NB4 (cell line): ENCODE results near the gene PDE12.
A peak's percentile ranks its signal among the peaks of the same experiment; 100 is the strongest.

Source experiments
- DNase-seq: peaks from one replicate; pipeline ENCODE4 v3.0.0; 2010; ENCODE audit warnings: low read depth
- H3K4me3 ChIP-seq: one replicate; pipeline ENCODE4 v1.5.1; 2011; ENCODE audit warnings: mild to moderate bottlenecking, low read depth, low read length, moderate library complexity
- MYC ChIP-seq: IDR thresholded peaks from 2 replicates; pipeline ENCODE4 v1.6.1; 2011; ENCODE audit warnings: low read depth, low read length
- POLR2A ChIP-seq: IDR thresholded peaks from 2 replicates; pipeline ENCODE4 v1.6.1; 2011; ENCODE audit warnings: mild to moderate bottlenecking; ENCODE audit not compliant: insufficient read length; ENCODE audit errors: extremely low read depth
- TF ChIP-seq, protein P1 (sequence below): IDR thresholded peaks from one replicate; pipeline ENCODE4 v1.5.1; 2012; ENCODE audit warnings: low read depth, low read length
- TF ChIP-seq, protein P2 (sequence below): IDR thresholded peaks from 2 replicates; pipeline ENCODE4 v1.6.1; 2011; ENCODE audit warnings: low read depth, low read length

The PDE12 gene

DNA sequence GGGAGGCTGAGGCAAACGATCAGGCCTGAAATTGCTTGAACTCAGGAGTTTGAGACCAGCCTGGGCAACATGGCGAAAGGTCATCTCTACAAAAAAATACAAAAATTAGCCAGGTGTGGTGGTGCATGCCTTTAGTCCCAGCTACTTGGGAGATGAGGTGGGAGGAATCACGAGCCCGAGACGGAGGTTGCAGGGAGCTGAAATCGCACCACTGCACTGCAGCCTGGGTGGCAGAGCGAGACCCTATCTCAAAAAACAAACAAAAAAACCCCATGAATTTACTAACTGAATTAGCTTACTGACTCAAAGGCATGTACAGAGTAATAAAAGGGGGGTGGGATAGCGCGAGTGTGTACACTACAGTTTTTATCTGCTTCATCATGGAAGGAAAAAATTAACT, 21.7 kb downstream of the PDE12 start:
- H3K4me3 ChIP-seq, result no peak overlapping the region
- TF ChIP-seq POLR2A, result no peak
- TF ChIP-seq, protein P1, sequence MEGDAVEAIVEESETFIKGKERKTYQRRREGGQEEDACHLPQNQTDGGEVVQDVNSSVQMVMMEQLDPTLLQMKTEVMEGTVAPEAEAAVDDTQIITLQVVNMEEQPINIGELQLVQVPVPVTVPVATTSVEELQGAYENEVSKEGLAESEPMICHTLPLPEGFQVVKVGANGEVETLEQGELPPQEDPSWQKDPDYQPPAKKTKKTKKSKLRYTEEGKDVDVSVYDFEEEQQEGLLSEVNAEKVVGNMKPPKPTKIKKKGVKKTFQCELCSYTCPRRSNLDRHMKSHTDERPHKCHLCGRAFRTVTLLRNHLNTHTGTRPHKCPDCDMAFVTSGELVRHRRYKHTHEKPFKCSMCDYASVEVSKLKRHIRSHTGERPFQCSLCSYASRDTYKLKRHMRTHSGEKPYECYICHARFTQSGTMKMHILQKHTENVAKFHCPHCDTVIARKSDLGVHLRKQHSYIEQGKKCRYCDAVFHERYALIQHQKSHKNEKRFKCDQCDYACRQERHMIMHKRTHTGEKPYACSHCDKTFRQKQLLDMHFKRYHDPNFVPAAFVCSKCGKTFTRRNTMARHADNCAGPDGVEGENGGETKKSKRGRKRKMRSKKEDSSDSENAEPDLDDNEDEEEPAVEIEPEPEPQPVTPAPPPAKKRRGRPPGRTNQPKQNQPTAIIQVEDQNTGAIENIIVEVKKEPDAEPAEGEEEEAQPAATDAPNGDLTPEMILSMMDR, result no peak
- TF ChIP-seq, protein P2, sequence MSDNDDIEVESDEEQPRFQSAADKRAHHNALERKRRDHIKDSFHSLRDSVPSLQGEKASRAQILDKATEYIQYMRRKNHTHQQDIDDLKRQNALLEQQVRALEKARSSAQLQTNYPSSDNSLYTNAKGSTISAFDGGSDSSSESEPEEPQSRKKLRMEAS, result no peak

GRCh38 chr3:57582474-57583168, 26.5 kb downstream of the PDE12 start:
- TF ChIP-seq, protein P1, result peak; percentile 37
- TF ChIP-seq POLR2A (no peak), MYC (no peak)
- TF ChIP-seq, protein P2, result no peak
- DNase-seq, result peak; percentile 58
- H3K4me3 ChIP-seq, result no peak overlapping the region

More for the DNA sequence above, 21.7 kb downstream of the PDE12 start:
- no peak for DNase-seq

- DNase-seq, result no peak
- TF ChIP-seq MYC, result no peak
- no peak for TF ChIP-seq POLR2A
- TF ChIP-seq, protein P2, result no peak
- TF ChIP-seq, protein P1, result no peak
Measured at GRCh38 chr3:57583544-57583943, 27.5 kb downstream of the PDE12 start.

DNA sequence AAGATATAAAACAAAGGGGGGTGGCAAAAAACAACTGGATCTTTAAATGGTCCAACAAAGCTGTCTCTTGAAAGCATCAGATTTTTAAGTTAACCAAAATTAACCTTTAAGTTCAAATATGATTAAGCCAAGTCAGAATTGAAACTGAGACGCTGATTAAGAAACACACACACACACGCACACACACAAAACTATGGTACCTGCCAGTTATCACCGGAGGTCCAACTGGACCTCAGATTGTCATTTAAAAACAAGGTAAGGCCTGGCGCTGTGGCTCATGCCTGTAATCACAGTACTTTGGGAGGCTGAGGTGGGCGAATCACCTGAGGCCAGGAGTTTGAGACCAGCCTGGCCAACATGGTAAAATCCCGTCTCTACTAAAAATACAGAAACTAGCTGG, 30.7 kb downstream of the PDE12 start:
- TF ChIP-seq, protein P2, result no peak
- TF ChIP-seq, protein P1, result no peak
- TF ChIP-seq POLR2A, result no peak
- TF ChIP-seq MYC, result no peak
- DNase-seq, result no peak
- no peak overlapping the region for H3K4me3 ChIP-seq

More at GRCh38 chr3:57583544-57583943, 27.5 kb downstream of the PDE12 start:
- no peak overlapping the region for H3K4me3 ChIP-seq

DNA sequence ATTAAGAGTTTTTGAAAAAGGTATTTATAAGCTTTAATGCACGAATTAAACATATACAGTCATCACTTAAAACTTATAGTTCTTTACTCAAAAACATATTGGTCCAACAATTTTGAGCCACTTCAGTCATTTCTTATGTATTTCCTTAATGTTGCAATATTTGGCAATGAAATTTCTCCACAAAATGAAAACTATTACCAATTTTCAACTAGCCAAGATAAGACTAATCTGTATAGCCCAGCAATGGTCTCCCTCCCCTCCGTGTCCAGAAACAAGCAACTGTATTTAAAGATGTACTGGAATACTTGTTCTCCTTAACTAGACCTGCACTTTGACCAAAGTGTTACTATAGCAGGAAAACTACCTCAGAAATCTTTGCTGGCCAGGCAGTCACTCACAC, 31.8 kb downstream of the PDE12 start:
- H3K4me3 ChIP-seq, result no peak overlapping the region
- TF ChIP-seq, protein P1, result no peak
- DNase-seq, result no peak

GRCh38 chr3:57592306-57592705, 36.2 kb downstream of the PDE12 start:
- H3K4me3 ChIP-seq, result no peak overlapping the region
- DNase-seq, result no peak
- TF ChIP-seq, protein P2, result no peak
